GM12878 (cell line): ENCODE measurements around the gene COL2A1. TPM values are rescaled to one million over a fixed set of nuclear protein-coding genes. Genes with fewer than 3 reads are reported as not detected.

ENCODE experiments used
- ATAC-seq: fragments of 200-7000 bp; cut with Tn5 transposase; 3 replicates; pipeline ENCODE4 v1.9.1; 2020; ENCODE audit warnings: mild to moderate bottlenecking, moderate library complexity
- BruUV-seq: library from RNA; stranded (reverse); fragments of 400-500 nt; replicated peaks from 2 replicates; lab custom pipeline; 2021; lab: Mats Ljungman, UMichigan
- CTCF ChIA-PET: fragments of 300-600 bp; sonication (Branson Sonifier 250); formaldehyde crosslinking; extraction: SDS; loops from one replicate; lab custom pipeline; 2021; ENCODE audit warnings: inconsistent platforms; lab: Yijun Ruan, JAX
- POLR2A ChIA-PET: fragments of 350-600 bp; formaldehyde crosslinking; extraction: SDS; loops from one replicate; lab custom pipeline; 2021; ENCODE audit warnings: inconsistent platforms; lab: Charles Lee
- RAD21 ChIA-PET: fragments of 300-600 bp; sonication (Branson Sonifier 250); formaldehyde crosslinking; loops from one replicate; lab custom pipeline; 2023; ENCODE audit warnings: antibody characterized with exemption; ENCODE audit not compliant: unreplicated experiment; lab: Charles Lee
- SMC1A ChIA-PET: fragments of 300-600 bp; sonication (Branson Sonifier 250); formaldehyde crosslinking; loops from one replicate; lab custom pipeline; 2023; ENCODE audit not compliant: unreplicated experiment, uncharacterized antibody; lab: Charles Lee
- DNase-seq: peaks from one replicate; pipeline ENCODE4 v3.0.0-alpha.2; 2011; ENCODE audit warnings: low read depth, low spot score
- FAIRE-seq: peaks from 3 replicates; lab custom pipeline; 2011; peaks lifted over from hg19 to GRCh38; lab: Jason Lieb, UNC
- H2AFZ ChIP-seq: 2 replicates; pipeline ENCODE4 v1.6.0; 2011; ENCODE audit warnings: low read depth, low read length, control low read depth; ENCODE audit not compliant: control insufficient read depth
- H3K27ac ChIP-seq: 2 replicates; pipeline ENCODE4 v1.5.1; 2011; ENCODE audit warnings: control low read depth; ENCODE audit not compliant: control insufficient read depth, insufficient read depth
- H3K27me3 ChIP-seq, 2 experiments: replicated peaks in 1 of 2; 2 replicates each; pipeline versions ENCODE4 v1.6.0 to v1.6.1; 2011; ENCODE audit warnings: low read length in 1 of 2; ENCODE audit not compliant: control insufficient read depth in 2 of 2, insufficient read depth in 2 of 2
- H3K36me3 ChIP-seq, 2 experiments: 2 replicates each; pipeline ENCODE4 v1.5.1; 2011; ENCODE audit warnings: low read length in 1 of 2; ENCODE audit not compliant: control insufficient read depth in 2 of 2, insufficient read depth in 2 of 2
- H3K4me1 ChIP-seq: 2 replicates; pipeline ENCODE4 v1.6.1; 2011; ENCODE audit warnings: mild to moderate bottlenecking, low read length, moderate library complexity, mixed read lengths; ENCODE audit not compliant: control insufficient read depth, insufficient read depth
- H3K4me2 ChIP-seq: 2 replicates; pipeline ENCODE4 v1.6.0; 2011; ENCODE audit warnings: control low read depth; ENCODE audit not compliant: control insufficient read depth, insufficient read depth
- H3K4me3 ChIP-seq: fragments of 200-600 bp; sonication (generic); 2 replicates; pipeline ENCODE4 v1.5.1; 2016
- H3K79me2 ChIP-seq: 2 replicates; pipeline ENCODE4 v1.6.0; 2011; ENCODE audit warnings: low read length; ENCODE audit not compliant: control insufficient read depth, insufficient read depth
- H3K9ac ChIP-seq: 2 replicates; pipeline ENCODE4 v1.8.0; 2011; ENCODE audit warnings: low read length, control low read depth, mixed read lengths; ENCODE audit not compliant: control insufficient read depth, insufficient read depth
- H3K9me3 ChIP-seq: replicated peaks from 3 replicates; pipeline ENCODE4 v1.5.1; 2011; ENCODE audit warnings: mild to moderate bottlenecking, low read length; ENCODE audit not compliant: control insufficient read depth, insufficient read depth
- H4K20me1 ChIP-seq: 2 replicates; pipeline ENCODE4 v1.6.0; 2011; ENCODE audit not compliant: control insufficient read depth, insufficient read depth
- BCLAF1 ChIP-seq: fragments of 450-650 bp; IDR thresholded peaks from 2 replicates; pipeline ENCODE4 v1.6.1; 2017; ENCODE audit warnings: antibody characterized with exemption, mild to moderate bottlenecking, moderate library complexity
- CBFB ChIP-seq: IDR thresholded peaks from 2 replicates; pipeline ENCODE4 v1.6.1; 2016; ENCODE audit warnings: antibody characterized with exemption, low read depth
- CHD4 ChIP-seq: fragments of 200-600 bp; sonication (generic); IDR thresholded peaks from 2 replicates; pipeline ENCODE4 v1.6.1; 2016; ENCODE audit warnings: mild to moderate bottlenecking
- EED ChIP-seq: sonication (generic); IDR thresholded peaks from 2 replicates; pipeline ENCODE4 v1.6.1; 2016; ENCODE audit warnings: antibody characterized with exemption, low read depth
- FOS ChIP-seq: IDR thresholded peaks from 3 replicates; pipeline ENCODE4 v1.6.1; 2011; ENCODE audit warnings: borderline replicate concordance; ENCODE audit not compliant: insufficient read length; ENCODE audit errors: extremely low read depth
- MYB ChIP-seq: fragments of 150-350 bp; IDR thresholded peaks from 2 replicates; pipeline ENCODE4 v1.6.1; 2014; ENCODE audit warnings: mild to moderate bottlenecking, low read depth, low read length, borderline replicate concordance
- NR2C1 ChIP-seq: fragments of 450-650 bp; IDR thresholded peaks from 2 replicates; pipeline ENCODE4 v1.6.1; 2017; ENCODE audit warnings: antibody characterized with exemption, mild to moderate bottlenecking, moderate library complexity
- NR2F1 ChIP-seq: fragments of 450-650 bp; conservative IDR thresholded peaks from 2 replicates; pipeline ENCODE4 v1.6.1; 2017; ENCODE audit warnings: mild to moderate bottlenecking
- PAX5 ChIP-seq: IDR thresholded peaks from 2 replicates; pipeline ENCODE4 v1.6.1; 2011; ENCODE audit warnings: low read depth, low read length, borderline replicate concordance
- POLR2AphosphoS5 ChIP-seq: IDR thresholded peaks from 2 replicates; pipeline ENCODE4 v1.6.1; 2011; ENCODE audit warnings: mild to moderate bottlenecking, low read length, inconsistent platforms
- RELA ChIP-seq: fragments of 450-650 bp; IDR thresholded peaks from 2 replicates; pipeline ENCODE4 v1.8.0; 2014; ENCODE audit warnings: borderline replicate concordance; ENCODE audit not compliant: partially characterized antibody
- SIX5 ChIP-seq: IDR thresholded peaks from 2 replicates; pipeline ENCODE4 v1.6.1; 2011; ENCODE audit warnings: mild to moderate bottlenecking, low read depth, low read length, moderate library complexity; ENCODE audit not compliant: severe bottlenecking
- SMAD1 ChIP-seq: fragments of 450-650 bp; IDR thresholded peaks from 2 replicates; pipeline ENCODE4 v1.6.1; 2018; ENCODE audit warnings: mild to moderate bottlenecking, low read depth; ENCODE audit not compliant: partially characterized antibody
- ZBTB4 ChIP-seq: fragments of 450-650 bp; formaldehyde crosslinking; IDR thresholded peaks from 2 replicates; pipeline ENCODE4 v1.4.0; 2022; ENCODE audit warnings: mild to moderate bottlenecking, moderate library complexity
- WGBS: methylation state at CpG from one replicate; pipeline ENCODE4 v1.1.6; 2016; ENCODE audit warnings: low lambda C conversion rate; ENCODE audit not compliant: insufficient replicate concordance, insufficient coverage; ENCODE audit errors: missing lambda C conversion rate; 5-methylcytosine and 5-hydroxymethylcytosine counted together
- in situ Hi-C: fragments of 300-500 bp; cut with MboI; formaldehyde crosslinking; loops from 9 replicates; pipeline ENCODE4 v1.14.3; 2018; ENCODE audit warnings: mixed read lengths
- intact Hi-C: fragments of 100-400 bp; cut with micrococcal nuclease; formaldehyde crosslinking; loops from one replicate; pipeline ENCODE4 v1.14.2; 2022; ENCODE audit not compliant: unreplicated experiment
- polyA plus RNA-seq, 11 experiments: library from polyadenylated mRNA; depleted of rRNA in 4 of 11; unstranded in 6 of 11; stranded (reverse) in 5 of 11; fragments of >200 nt; fragmentation: Nextera tagmentation in 4 of 11; fragmentation: Illumina TruSeq in 1 of 11; extraction: Ambion mirVana in 4 of 11; extraction: Trizol in 1 of 11; gene quantifications; 1 replicate in 1 of 11; 2 replicates in 10 of 11; pipeline versions ENCODE4 v1.2.1 to v1.2.3, GENCODE V29; 2011 to 2016; ENCODE audit warnings: inconsistent platforms in 2 of 11, missing spikeins in 2 of 11, low read depth in 1 of 11
- total RNA-seq, 4 experiments: library from RNA; depleted of rRNA in 3 of 4; stranded (reverse); fragments of >200 nt in 3 of 4; fragmentation: Illumina TruSeq in 1 of 4; extraction: Trizol in 1 of 4; gene quantifications; 2 replicates each; pipeline versions ENCODE4 v1.2.1 to v1.2.3, GENCODE V29; 2013 to 2021
- TF ChIP-seq, protein P1 (sequence below): fragments of 450-650 bp; IDR thresholded peaks from 2 replicates; pipeline ENCODE4 v1.6.1; 2017; ENCODE audit warnings: low read depth, mild to moderate bottlenecking, moderate library complexity

Gene COL2A1
- total and polyA plus RNA-seq, 10 of the 15 experiments (the other 5 are each of a cell fraction or from before 2014, with no cell fraction given) = 0.06 to 0.67 (median 0.19) TPM; not detected in 1

- Histone ChIP-seq H3K79me2 (no peaks in the 10 kb centered on the region), H3K9me3 (no peaks in the 10 kb centered on the region), H3K9ac (no peak overlapping the region), H3K36me3 (no peaks in the 10 kb centered on the region), H2AFZ (no peak overlapping the region), H3K4me1 (no peaks in the 10 kb centered on the region), H3K27ac (no peak overlapping the region), H3K4me2 (no peak overlapping the region), H4K20me1 (no peaks in the 10 kb centered on the region; the same call in 1 of the 2 replicates), H3K4me3 (no peak overlapping the region), H3K27me3 (no peaks in the 10 kb centered on the region; a peak in 2 of 4 replicates)
- ChIA-PET SMC1A (no interaction called here), POLR2A (no interaction called here), CTCF (interaction anchor here (1.2 to 1.3 kb wide), 2 partner anchors 29 to 211 kb away, joined by 3 read pairs; no protein-coding TSS in a partner anchor), RAD21 (no interaction called here)
- no TSS peak for BruUV-seq
- ATAC-seq (no peak), FAIRE-seq (no peak), DNase-seq (no peak)
- WGBS = 14% methylated on average over 7 of the region's 7 CpGs
- in situ Hi-C loops (no loop called here), intact Hi-C loops (no loop called here)
- no peak for TF ChIP-seq EED
- TF ChIP-seq SIX5 = no peak
- no peak for TF ChIP-seq RELA
- no peak for TF ChIP-seq POLR2AphosphoS5
- TF ChIP-seq, protein P1, sequence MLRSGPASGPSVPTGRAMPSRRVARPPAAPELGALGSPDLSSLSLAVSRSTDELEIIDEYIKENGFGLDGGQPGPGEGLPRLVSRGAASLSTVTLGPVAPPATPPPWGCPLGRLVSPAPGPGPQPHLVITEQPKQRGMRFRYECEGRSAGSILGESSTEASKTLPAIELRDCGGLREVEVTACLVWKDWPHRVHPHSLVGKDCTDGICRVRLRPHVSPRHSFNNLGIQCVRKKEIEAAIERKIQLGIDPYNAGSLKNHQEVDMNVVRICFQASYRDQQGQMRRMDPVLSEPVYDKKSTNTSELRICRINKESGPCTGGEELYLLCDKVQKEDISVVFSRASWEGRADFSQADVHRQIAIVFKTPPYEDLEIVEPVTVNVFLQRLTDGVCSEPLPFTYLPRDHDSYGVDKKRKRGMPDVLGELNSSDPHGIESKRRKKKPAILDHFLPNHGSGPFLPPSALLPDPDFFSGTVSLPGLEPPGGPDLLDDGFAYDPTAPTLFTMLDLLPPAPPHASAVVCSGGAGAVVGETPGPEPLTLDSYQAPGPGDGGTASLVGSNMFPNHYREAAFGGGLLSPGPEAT = no peak
- TF ChIP-seq CHD4 = no peak
- no peak for TF ChIP-seq BCLAF1
- no peak for TF ChIP-seq SMAD1
- no peak for TF ChIP-seq NR2C1
- no peak for TF ChIP-seq ZBTB4 (CRISPR knock-in tag)
- no peak for TF ChIP-seq NR2F1
- TF ChIP-seq PAX5 = no peak
- TF ChIP-seq FOS = no peak
- TF ChIP-seq MYB = no peak
- no peak for TF ChIP-seq CBFB
Measured at GRCh38 chr12:47978598-47978873, 25.7 kb downstream of the COL2A1 start.
